MM.1S (cell line): Measurements from ENCODE around the gene CREB1.

Experiments used
- DNase-seq: peaks from one replicate; pipeline ENCODE4 v3.0.0-alpha.2; 2015
- H2AFZ ChIP-seq: fragments of 300-600 bp; sonication (generic); 2 replicates; pipeline ENCODE4 v1.6.0; 2016; ENCODE audit warnings: antibody characterized with exemption, low read length
- H3F3A ChIP-seq: fragments of 300-600 bp; sonication (generic); 2 replicates; pipeline ENCODE4 v1.6.1; 2016; ENCODE audit warnings: mild to moderate bottlenecking, antibody characterized with exemption, low read length, moderate library complexity, mixed read lengths; ENCODE audit not compliant: insufficient read depth
- H3K27ac ChIP-seq: fragments of 300-600 bp; sonication (generic); 2 replicates; pipeline ENCODE4 v1.5.1; 2016; ENCODE audit warnings: mild to moderate bottlenecking, low read length
- H3K27me3 ChIP-seq: fragments of 300-600 bp; sonication (generic); replicated peaks from 2 replicates; pipeline ENCODE4 v1.6.0; 2016; ENCODE audit warnings: low read length; ENCODE audit not compliant: insufficient read depth
- H3K36me3 ChIP-seq: fragments of 300-600 bp; sonication (generic); replicated peaks from 2 replicates; pipeline ENCODE4 v1.6.1; 2016; ENCODE audit warnings: mild to moderate bottlenecking, low read length, mixed read lengths; ENCODE audit not compliant: insufficient read depth
- H3K4me1 ChIP-seq: fragments of 300-600 bp; sonication (generic); 2 replicates; pipeline ENCODE4 v1.6.1; 2016; ENCODE audit warnings: low read length, mixed read lengths
- H3K4me2 ChIP-seq: fragments of 300-600 bp; sonication (generic); 2 replicates; pipeline ENCODE4 v1.6.0; 2016; ENCODE audit warnings: low read depth, low read length
- H3K4me3 ChIP-seq: fragments of 300-600 bp; sonication (generic); 2 replicates; pipeline ENCODE4 v1.5.1; 2016; ENCODE audit warnings: low read length, mixed read lengths
- H3K79me2 ChIP-seq: fragments of 300-600 bp; sonication (generic); 2 replicates; pipeline ENCODE4 v1.6.1; 2016; ENCODE audit warnings: mixed run types, low read length, mixed read lengths
- H3K9ac ChIP-seq: fragments of 300-600 bp; sonication (generic); 2 replicates; pipeline ENCODE4 v1.6.1; 2016; ENCODE audit warnings: low read length, mixed read lengths
- H3K9me2 ChIP-seq: fragments of 300-600 bp; sonication (generic); replicated peaks from 2 replicates; pipeline ENCODE4 v1.6.1; 2016; ENCODE audit warnings: mild to moderate bottlenecking, low read length, mixed read lengths; ENCODE audit not compliant: insufficient read depth
- H3K9me3 ChIP-seq: fragments of 300-600 bp; sonication (generic); replicated peaks from 2 replicates; pipeline ENCODE4 v1.6.1; 2016; ENCODE audit warnings: mild to moderate bottlenecking, low read length, mixed read lengths; ENCODE audit not compliant: insufficient read depth
- H4K20me1 ChIP-seq: fragments of 300-600 bp; sonication (generic); 2 replicates; pipeline ENCODE4 v1.6.1; 2016; ENCODE audit warnings: mild to moderate bottlenecking, low read length, moderate library complexity, mixed read lengths; ENCODE audit not compliant: insufficient read depth
- EZH2 ChIP-seq: fragments of 300-600 bp; sonication (generic); optimal IDR thresholded peaks from 2 replicates; pipeline ENCODE3; 2017; ENCODE audit warnings: low read depth, mild to moderate bottlenecking, antibody characterized with exemption, low read length, mixed read lengths
- EZH2phosphoT487 ChIP-seq: fragments of 300-600 bp; sonication (generic); IDR thresholded peaks from 2 replicates; pipeline ENCODE4 v1.6.1; 2018; ENCODE audit warnings: antibody characterized with exemption, low read length
- TF ChIP-seq, protein P1 (sequence below): fragments of 300-600 bp; sonication (generic); IDR thresholded peaks from 2 replicates; pipeline ENCODE4 v1.5.1; 2016; ENCODE audit warnings: antibody characterized with exemption, low read length, mixed read lengths

CREB1 gene

DNA sequence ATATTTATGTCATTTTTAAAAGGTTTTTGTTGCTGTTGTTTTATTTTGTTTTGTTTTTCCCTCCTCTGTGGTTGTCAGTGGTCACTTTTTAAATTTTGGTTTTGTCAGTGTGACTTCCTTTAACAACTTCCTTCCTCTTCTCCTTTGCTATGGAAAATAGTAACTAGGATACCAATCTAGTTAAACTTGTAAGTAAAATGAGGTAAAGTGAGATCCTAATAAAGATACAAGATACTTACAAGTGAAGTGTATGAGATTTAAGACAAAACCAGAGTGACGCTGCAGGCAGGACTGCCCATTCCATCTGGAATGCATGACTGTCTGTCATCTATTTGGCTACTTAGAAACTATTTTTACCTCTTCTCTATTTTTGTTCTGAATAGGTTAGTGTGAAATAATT is 30.6 kb upstream of the CREB1 start:
- no peak overlapping the region for H3K4me3 ChIP-seq
- H3K4me2 ChIP-seq: no peak overlapping the region
- no peaks in the 10 kb centered on the region for H3K9me2 ChIP-seq
- no peak overlapping the region for H3K27ac ChIP-seq
- TF ChIP-seq, protein P1, sequence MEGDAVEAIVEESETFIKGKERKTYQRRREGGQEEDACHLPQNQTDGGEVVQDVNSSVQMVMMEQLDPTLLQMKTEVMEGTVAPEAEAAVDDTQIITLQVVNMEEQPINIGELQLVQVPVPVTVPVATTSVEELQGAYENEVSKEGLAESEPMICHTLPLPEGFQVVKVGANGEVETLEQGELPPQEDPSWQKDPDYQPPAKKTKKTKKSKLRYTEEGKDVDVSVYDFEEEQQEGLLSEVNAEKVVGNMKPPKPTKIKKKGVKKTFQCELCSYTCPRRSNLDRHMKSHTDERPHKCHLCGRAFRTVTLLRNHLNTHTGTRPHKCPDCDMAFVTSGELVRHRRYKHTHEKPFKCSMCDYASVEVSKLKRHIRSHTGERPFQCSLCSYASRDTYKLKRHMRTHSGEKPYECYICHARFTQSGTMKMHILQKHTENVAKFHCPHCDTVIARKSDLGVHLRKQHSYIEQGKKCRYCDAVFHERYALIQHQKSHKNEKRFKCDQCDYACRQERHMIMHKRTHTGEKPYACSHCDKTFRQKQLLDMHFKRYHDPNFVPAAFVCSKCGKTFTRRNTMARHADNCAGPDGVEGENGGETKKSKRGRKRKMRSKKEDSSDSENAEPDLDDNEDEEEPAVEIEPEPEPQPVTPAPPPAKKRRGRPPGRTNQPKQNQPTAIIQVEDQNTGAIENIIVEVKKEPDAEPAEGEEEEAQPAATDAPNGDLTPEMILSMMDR: no peak
- TF ChIP-seq EZH2phosphoT487 (no peak), EZH2 (no peak)
- no peaks in the 10 kb centered on the region for H3K27me3 ChIP-seq
- H3K4me1 ChIP-seq: 0 out of 2 replicates have a peak, but pooled peaks cover 7% of the 10 kb centered on the region
- H4K20me1 ChIP-seq: no peaks in the 10 kb centered on the region
- H3K9ac ChIP-seq: no peak overlapping the region
- H2AFZ ChIP-seq: no peak overlapping the region
- H3K36me3 ChIP-seq: no peaks in the 10 kb centered on the region
- H3F3A ChIP-seq: no peaks in the 10 kb centered on the region
- no peaks in the 10 kb centered on the region for H3K79me2 ChIP-seq
- no peak for DNase-seq
- H3K9me3 ChIP-seq: no peaks in the 10 kb centered on the region

DNA sequence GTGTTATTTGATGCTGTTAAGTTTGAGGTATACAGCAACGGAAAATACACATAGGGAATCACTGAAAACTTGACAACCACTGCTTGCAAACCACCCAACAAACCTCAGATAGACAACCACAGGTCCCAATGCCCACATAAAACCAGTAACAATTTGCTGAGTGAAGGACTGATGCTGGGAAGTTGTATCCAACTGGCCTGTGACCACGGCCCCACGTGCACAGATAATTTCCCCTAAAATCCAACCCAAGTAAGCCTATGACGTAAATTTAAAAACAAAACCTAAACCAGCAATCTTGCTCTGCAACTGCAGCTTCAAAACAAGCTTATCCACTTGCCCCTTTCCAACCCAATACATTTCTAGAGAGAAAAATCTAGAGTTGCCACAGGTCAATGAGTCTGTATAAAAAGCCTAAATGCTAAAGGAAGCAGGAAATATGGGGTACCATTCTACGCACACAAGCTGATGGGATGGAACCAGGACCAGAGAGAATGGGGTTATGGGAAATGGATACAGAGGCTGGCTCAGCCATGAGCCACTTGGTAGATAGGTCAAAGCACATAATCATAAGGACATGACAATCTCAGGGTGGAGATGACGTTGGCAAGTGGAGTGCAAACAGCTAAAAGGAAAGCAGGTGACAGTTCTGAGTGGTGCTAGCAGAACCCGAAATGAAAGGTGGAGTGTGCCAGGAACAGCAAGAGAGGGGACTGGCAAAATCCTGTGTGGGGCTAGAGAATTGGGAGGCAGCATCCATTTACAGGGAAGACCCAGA is 27.8 kb upstream of the CREB1 start:
- Histone ChIP-seq H2AFZ (no peak overlapping the region), H3K9me2 (no peaks in the 10 kb centered on the region), H3K79me2 (no peaks in the 10 kb centered on the region), H3K4me2 (no peak overlapping the region), H3K36me3 (no peaks in the 10 kb centered on the region), H4K20me1 (no peaks in the 10 kb centered on the region), H3K27me3 (no peaks in the 10 kb centered on the region), H3K9ac (no peak overlapping the region), H3K4me3 (no peak overlapping the region), H3K9me3 (no peaks in the 10 kb centered on the region), H3K27ac (no peak overlapping the region), H3F3A (no peaks in the 10 kb centered on the region), H3K4me1 (peaks cover 13% of the 10 kb centered on the region)
- TF ChIP-seq, protein P1: no peak
- TF ChIP-seq EZH2: no peak
- no peak for TF ChIP-seq EZH2phosphoT487
- DNase-seq: no peak

DNA sequence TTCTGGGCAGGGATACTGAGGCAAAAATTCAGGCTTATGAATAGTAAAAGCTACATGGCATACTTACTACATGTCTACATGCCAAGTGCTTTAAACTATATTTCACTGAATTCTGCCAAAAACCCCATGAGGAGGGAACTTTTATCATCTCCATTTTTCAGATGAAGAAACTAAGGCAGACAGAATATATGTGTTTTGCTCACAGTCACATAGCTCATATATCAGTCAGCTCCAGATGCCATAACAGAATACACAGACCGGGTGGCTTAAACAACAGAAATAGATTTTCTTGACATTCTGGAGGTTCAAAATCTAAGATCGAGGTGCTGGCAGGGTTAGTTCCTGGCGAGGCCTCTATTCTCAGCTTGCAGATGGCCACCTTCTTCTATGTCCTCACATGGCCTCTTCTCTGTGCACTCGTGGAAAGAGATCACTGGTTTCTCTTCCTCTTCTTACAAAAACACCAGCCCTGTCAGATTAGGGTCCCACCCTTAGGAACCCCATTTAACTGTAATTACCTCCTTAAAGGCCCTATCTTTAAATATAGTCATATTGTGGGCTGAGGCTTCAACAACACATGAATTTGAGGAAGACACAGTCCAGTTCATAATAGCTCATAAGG is 27.1 kb upstream of the CREB1 start:
- Histone ChIP-seq H3K4me2 (no peak overlapping the region), H3F3A (no peaks in the 10 kb centered on the region), H4K20me1 (no peaks in the 10 kb centered on the region), H3K9me3 (no peaks in the 10 kb centered on the region), H3K36me3 (no peaks in the 10 kb centered on the region), H3K27ac (no peak overlapping the region), H3K27me3 (no peaks in the 10 kb centered on the region), H3K4me3 (no peak overlapping the region), H3K9me2 (no peaks in the 10 kb centered on the region), H3K4me1 (peaks cover 13% of the 10 kb centered on the region), H3K9ac (no peak overlapping the region), H3K79me2 (no peaks in the 10 kb centered on the region), H2AFZ (no peak overlapping the region)
- no peak for DNase-seq
- TF ChIP-seq, protein P1: no peak
- no peak for TF ChIP-seq EZH2phosphoT487
- no peak for TF ChIP-seq EZH2
